Pancreas (tissue), 10 donors: Measurements from ENCODE around the gene VPS9D1. TPM values are rescaled to one million over a fixed set of nuclear protein-coding genes. Genes with fewer than 3 reads are reported as not detected.
A peak's percentile ranks its signal among the peaks of the same experiment; 100 is the strongest.

ENCODE experiments used
- ATAC-seq, 4 donors: fragments of 200-7000 bp; cut with Tn5 transposase; one replicate each; pipeline versions ENCODE4 v1.8.0 to v1.9.1; 2020; ENCODE audit warnings: mild to moderate bottlenecking in 4 of 4, moderate library complexity in 4 of 4
- DNase-seq, 6 donors: peaks; one replicate each; pipeline ENCODE4 v3.0.0-alpha.2; 2020
- FAIRE-seq: peaks from 2 replicates; lab custom pipeline; 2012; peaks lifted over from hg19 to GRCh38; lab: Jason Lieb, UNC
- H3K27ac ChIP-seq, 4 donors: fragments of 200-600 bp; sonication (generic); 1 replicate in 3 of 4; 2 replicates in 1 of 4; pipeline versions ENCODE4 v1.5.0 to v1.8.0; 2020
- H3K27me3 ChIP-seq, 4 donors: fragments of 200-600 bp; one replicate each; pipeline ENCODE4 v1.8.0; 2021
- H3K36me3 ChIP-seq, 3 donors: fragments of 200-600 bp; sonication (generic) in 1 of 3; one replicate each; pipeline versions ENCODE4 v1.5.0 to v1.8.0; 2020 to 2021
- H3K4me1 ChIP-seq, 3 donors: fragments of 200-600 bp; one replicate each; pipeline ENCODE4 v1.8.0; 2021
- H3K4me3 ChIP-seq, 4 donors: fragments of 200-600 bp; sonication (generic) in 2 of 4; one replicate each; pipeline versions ENCODE4 v1.5.0 to v1.8.0; 2020 to 2021
- H3K9me3 ChIP-seq, 4 donors: fragments of 200-600 bp; one replicate each; pipeline ENCODE4 v1.8.0; 2021
- CTCF ChIP-seq, 4 donors: fragments of 200-600 bp; sonication (generic) in 3 of 4; IDR thresholded peaks; one replicate each; pipeline versions ENCODE4 v1.5.0 to v1.8.0; 2021; ENCODE audit warnings: antibody characterized with exemption in 4 of 4
- WGBS, 2 donors: extraction: QIAGEN DNeasy Blood & Tissue Kit; methylation state at CpG; one replicate each; pipeline ENCODE4 v1.1.7; 2013; 5-methylcytosine and 5-hydroxymethylcytosine counted together
- intact Hi-C, 3 donors: fragments of 100-400 bp; cut with DNase I; formaldehyde crosslinking; loops; one replicate each; pipeline versions ENCODE4 v1.11.1 to v1.14.2; 2022
- polyA plus RNA-seq, 2 donors: library from polyadenylated mRNA; stranded (reverse); fragments of 200-250 nt; gene quantifications; one replicate each; pipeline ENCODE4 v1.2.3, GENCODE V29; 2013
- total RNA-seq, 6 donors: library from RNA; stranded (reverse); fragmentation: NEBNext Ultra II Directional in 4 of 6; extraction: Animal tissue kit (Norgen Biotek cat#: 25700) in 4 of 6; gene quantifications; one replicate each; pipeline versions ENCODE4 v1.2.1 to v1.2.4, GENCODE V29; 2021 to 2023
- donor health status: healthy with polysubstance abuse.
- donor health status: DM: no; HTN: no; CAD: no; lungs with moderate emphysema.
- donor health status: DM: no; HTN: no; CAD: no.
- donor health status: control.
- donor health status: control.
- donor health status: Bipolar disorder and iron deficiency.
- donor health status: DM: yes; HTN: yes; CAD: no.
- donor health status: DM: no; HTN: no; CAD: no.
- donor health status: DM: no; HTN: no; CAD: no.
- donor health status: DM: yes; HTN: yes; CAD: no.

The VPS9D1 gene
- total and polyA plus RNA-seq, 8 donors, result 3.9 to 30.1 (median 6.4) TPM

- Histone ChIP-seq H3K27ac (no peak overlapping the region), H3K4me3 (no peak overlapping the region), H3K4me1 (peaks cover 0 to 4% (median 0%) of the 10 kb centered on the region in 3 donors), H3K36me3 (no peaks in the 10 kb centered on the region), H3K27me3 (no peaks in the 10 kb centered on the region), H3K9me3 (no peaks in the 10 kb centered on the region)
- ATAC-seq (no peak), FAIRE-seq (no peak), DNase-seq (no peak)
- TF ChIP-seq CTCF (IDR thresholded peaks at IDR 0.05), result no peak
- 86 to 88% methylated on average over 9 of the region's 9 CpGs for WGBS, 2 donors
- intact Hi-C loops, result loop anchor here in 2 of 3 donors (5.0 kb wide), 1 partner anchor 90 kb away; no protein-coding TSS in a partner anchor
These were observed 13.0 kb downstream of the VPS9D1 start for GRCh38 chr16:89707695-89708094.

GRCh38 chr16:89706518-89707260 is 14.0 kb downstream of the VPS9D1 start:
- Histone ChIP-seq H3K36me3 (no peaks in the 10 kb centered on the region), H3K27me3 (no peaks in the 10 kb centered on the region), H3K9me3 (no peaks in the 10 kb centered on the region), H3K27ac (no peak overlapping the region), H3K4me1 (no peaks in the 10 kb centered on the region), H3K4me3 (peak overlapping the region in 1 of 4 donors; percentile 38)
- DNase-seq (no peak), ATAC-seq (no peak), FAIRE-seq (no peak)
- WGBS, 2 donors, result 67 to 76% methylated on average over 14 of the region's 14 CpGs
- TF ChIP-seq CTCF (IDR thresholded peaks at IDR 0.05), result no peak
- intact Hi-C loops, result loop anchor here in 2 of 3 donors (5.0 kb wide), 1 partner anchor 91 kb away; no protein-coding TSS in a partner anchor

GRCh38 chr16:89705006-89705405 is 15.7 kb downstream of the VPS9D1 start:
- no peaks in the 10 kb centered on the region for H3K36me3 ChIP-seq
- no peak overlapping the region for H3K4me3 ChIP-seq
- H3K27me3 ChIP-seq, result no peaks in the 10 kb centered on the region
- H3K4me1 ChIP-seq, result peaks cover 0 to 4% (median 0%) of the 10 kb centered on the region in 3 donors
- no peak for FAIRE-seq
- TF ChIP-seq CTCF (IDR thresholded peaks at IDR 0.05), result no peak
- ATAC-seq, result no peak
- no peak overlapping the region for H3K27ac ChIP-seq
- intact Hi-C loops, result loop anchor here in 2 of 3 donors (5.0 kb wide), 1 partner anchor 92 kb away; no protein-coding TSS in a partner anchor
- 62 to 72% methylated on average over 15 of the region's 15 CpGs for WGBS, 2 donors
- DNase-seq, result peak in 1 of 6 donors; percentile 53
- no peaks in the 10 kb centered on the region for H3K9me3 ChIP-seq

GRCh38 chr16:89704281-89704680 is 16.4 kb downstream of the VPS9D1 start:
- FAIRE-seq (no peak), ATAC-seq (no peak), DNase-seq (no peak)
- Histone ChIP-seq H3K4me3 (no peak overlapping the region), H3K4me1 (peaks cover 0 to 9% (median 6%) of the 10 kb centered on the region in 3 donors), H3K9me3 (no peaks in the 10 kb centered on the region), H3K27ac (no peak overlapping the region), H3K27me3 (no peaks in the 10 kb centered on the region), H3K36me3 (no peaks in the 10 kb centered on the region)
- TF ChIP-seq CTCF (IDR thresholded peaks at IDR 0.05), result no peak
- 72 to 77% methylated on average over 13 of the region's 13 CpGs for WGBS, 2 donors
- intact Hi-C loops, result no loop called here
